Right lung (tissue), 5 donors: ENCODE measurements around the gene CELF1. TPM values are rescaled to one million over a fixed set of nuclear protein-coding genes. Genes with fewer than 3 reads are reported as not detected.
A peak's percentile ranks its signal among the peaks of the same experiment; 100 is the strongest.

Experiments
- DNase-seq, 2 donors: peaks; one replicate each; pipeline ENCODE4 v3.0.0-alpha.2; 2013
- polyA plus RNA-seq, 5 donors: library from polyadenylated mRNA; unstranded; fragments of 120-200 nt; gene quantifications; one replicate each; pipeline versions ENCODE4 v1.2.1 to v1.2.3, GENCODE V29; 2013; ENCODE audit warnings: inconsistent platforms in 1 of 5, low replicate concordance in 1 of 5; ENCODE audit not compliant: insufficient read length in 5 of 5, insufficient read depth in 1 of 5

CELF1 gene
- polyA plus RNA-seq, 5 donors, result 70.6 to 103 (median 85.1) TPM

GRCh38 chr11:47426062-47426956, 126.6 kb downstream of the CELF1 start, which contains the start of gene PSMC3:
Gene PSMC3 (minus strand): TSS chr11:47426439. CDS start chr11:47426279, 160 bp downstream.
- DNase-seq, result peak; percentile 97

DNA sequence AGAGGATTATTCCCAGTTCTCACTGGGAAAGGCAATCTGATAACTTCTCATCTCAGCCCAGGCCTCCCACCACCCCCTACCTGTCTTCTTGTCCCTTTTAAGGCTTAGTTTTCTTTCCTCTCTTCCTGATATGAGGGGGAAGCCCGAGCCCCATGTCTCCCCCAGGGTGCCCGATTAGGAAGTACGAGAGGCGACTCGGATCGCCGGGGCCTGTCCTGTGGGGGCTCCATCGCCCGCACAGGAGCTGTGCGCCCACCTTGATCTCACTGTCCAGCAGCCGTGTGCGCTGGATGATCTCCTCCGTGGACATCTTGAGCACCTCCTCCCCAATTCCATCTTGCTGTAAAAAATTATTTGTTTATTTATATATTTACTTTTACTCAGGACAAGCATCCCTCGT, 127.3 kb downstream of the CELF1 start:
- DNase-seq, result no peak

- no peak for DNase-seq
Measured at GRCh38 chr11:47418454-47419259, 134.3 kb downstream of the CELF1 start.

GRCh38 chr11:47417712-47418111, 135.2 kb downstream of the CELF1 start:
- DNase-seq, result no peak

DNA sequence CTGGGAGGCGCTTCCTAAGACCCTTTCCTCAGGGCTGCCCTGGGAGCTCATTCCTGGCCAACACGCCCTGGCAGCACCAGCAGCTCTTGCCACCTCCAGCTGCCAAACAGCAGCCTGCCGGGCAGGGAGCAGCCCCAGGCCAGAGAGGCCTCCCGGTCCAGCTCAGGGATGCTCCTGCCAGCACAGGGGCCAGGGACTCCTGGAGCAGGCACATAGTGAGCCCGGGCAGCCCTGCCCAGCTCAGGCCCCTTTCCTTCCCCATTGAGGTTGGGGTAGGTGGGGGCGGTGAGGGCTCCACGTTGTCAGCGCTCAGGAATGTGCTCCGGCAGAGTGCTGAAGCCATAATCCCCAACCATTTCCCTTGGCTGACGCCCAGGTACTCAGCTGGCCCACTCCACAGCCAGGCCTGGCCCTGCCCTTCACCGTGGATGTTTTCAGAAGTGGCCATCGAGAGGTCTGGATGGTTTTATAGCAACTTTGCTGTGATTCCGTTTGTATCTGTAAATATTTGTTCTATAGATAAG, 136.9 kb downstream of the CELF1 start:
- peak; percentile 78 to 79 for DNase-seq

Other genes starting within 250 kb of the CELF1 start
- under 1 TPM in 1 of 5 donors, not detected in 4; 0.03 TPM for gene MYBPC3, start 200.4 kb downstream of the CELF1 start, polyA plus RNA-seq
- gene SPI1, start 174.6 kb downstream of the CELF1 start, polyA plus RNA-seq, result 1 to 10 TPM; 4.0 to 8.8 (median 5.2) TPM
- 10 to 100 TPM; 23.0 to 54.0 (median 35.4) TPM for gene SLC39A13, start 144.5 kb downstream of the CELF1 start, polyA plus RNA-seq
- 100 to 1,000 TPM; 120 to 156 (median 139) TPM for gene PSMC3, start 126.7 kb downstream of the CELF1 start, polyA plus RNA-seq
- gene RAPSN, start 104.0 kb downstream of the CELF1 start, polyA plus RNA-seq, result 1 to 10 TPM in 1 of 5 donors, under 1 TPM in 4; 0.29 to 5.1 (median 0.37) TPM
- gene PTPMT1, start 12.5 kb upstream of the CELF1 start, polyA plus RNA-seq, result 10 to 100 TPM; 35.0 to 53.6 (median 38.1) TPM
- 10 to 100 TPM; 19.5 to 20.5 (median 19.9) TPM for gene KBTBD4, start 25.8 kb upstream of the CELF1 start, polyA plus RNA-seq
- 100 to 1,000 TPM; 101 to 116 (median 108) TPM for gene NDUFS3, start 25.9 kb upstream of the CELF1 start, polyA plus RNA-seq
- under 1 TPM; 0.08 to 0.30 (median 0.24) TPM for gene FAM180B, start 33.5 kb upstream of the CELF1 start, polyA plus RNA-seq
- 1 to 10 TPM; 2.6 to 8.1 (median 3.5) TPM for gene C1QTNF4, start 41.3 kb upstream of the CELF1 start, polyA plus RNA-seq
- gene MTCH2, start 89.4 kb upstream of the CELF1 start, polyA plus RNA-seq, result 10 to 100 TPM; 54.0 to 69.7 (median 62.9) TPM
- gene AGBL2, start 162.2 kb upstream of the CELF1 start, polyA plus RNA-seq, result 10 to 100 TPM in 3 of 5 donors, 1 to 10 TPM in 2; 7.7 to 15.8 (median 10.6) TPM
- gene FNBP4, start 214.2 kb upstream of the CELF1 start, polyA plus RNA-seq, result 100 to 1,000 TPM; 157 to 249 (median 220) TPM